ENCODE results near the gene ENOX1. TPM values are rescaled to one million over a fixed set of nuclear protein-coding genes. Genes with fewer than 3 reads are reported as not detected.
"Not testable (repeated sequence)": the region's sequence is repeated elsewhere in the genome, so short reads cannot be mapped to it uniquely, and the experiment has no call there.

Gene ENOX1
- total RNA-seq, 1 donor from 2014 or later: 0.71 TPM

DNA sequence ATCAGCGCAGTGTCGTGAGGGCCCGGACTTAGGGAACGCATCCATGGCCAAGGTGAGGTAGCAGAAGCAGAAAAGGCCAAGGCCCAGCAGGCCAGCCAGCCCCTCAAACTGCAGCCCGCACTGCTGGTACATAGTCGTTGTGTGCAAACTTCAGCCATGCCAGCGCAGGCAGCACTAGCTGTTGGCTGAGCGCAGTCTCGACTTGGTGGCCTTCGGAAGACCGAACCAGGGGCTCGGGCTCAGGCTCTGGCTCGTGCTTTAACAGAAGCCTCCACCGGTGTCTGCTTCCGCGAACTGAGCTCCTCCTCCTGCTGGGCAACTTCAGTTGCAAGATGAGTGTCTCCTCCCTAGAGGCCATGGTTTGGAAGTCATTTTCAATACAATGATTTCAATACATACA lies 605.9 kb downstream of the ENOX1 start:
- no peaks in the 10 kb centered on the region for H3K36me3 ChIP-seq (ENCODE audit: control insufficient read depth, insufficient read depth, low read length)
- DNase-seq (ENCODE audit: low read depth): no peak
- TF ChIP-seq, protein P1, sequence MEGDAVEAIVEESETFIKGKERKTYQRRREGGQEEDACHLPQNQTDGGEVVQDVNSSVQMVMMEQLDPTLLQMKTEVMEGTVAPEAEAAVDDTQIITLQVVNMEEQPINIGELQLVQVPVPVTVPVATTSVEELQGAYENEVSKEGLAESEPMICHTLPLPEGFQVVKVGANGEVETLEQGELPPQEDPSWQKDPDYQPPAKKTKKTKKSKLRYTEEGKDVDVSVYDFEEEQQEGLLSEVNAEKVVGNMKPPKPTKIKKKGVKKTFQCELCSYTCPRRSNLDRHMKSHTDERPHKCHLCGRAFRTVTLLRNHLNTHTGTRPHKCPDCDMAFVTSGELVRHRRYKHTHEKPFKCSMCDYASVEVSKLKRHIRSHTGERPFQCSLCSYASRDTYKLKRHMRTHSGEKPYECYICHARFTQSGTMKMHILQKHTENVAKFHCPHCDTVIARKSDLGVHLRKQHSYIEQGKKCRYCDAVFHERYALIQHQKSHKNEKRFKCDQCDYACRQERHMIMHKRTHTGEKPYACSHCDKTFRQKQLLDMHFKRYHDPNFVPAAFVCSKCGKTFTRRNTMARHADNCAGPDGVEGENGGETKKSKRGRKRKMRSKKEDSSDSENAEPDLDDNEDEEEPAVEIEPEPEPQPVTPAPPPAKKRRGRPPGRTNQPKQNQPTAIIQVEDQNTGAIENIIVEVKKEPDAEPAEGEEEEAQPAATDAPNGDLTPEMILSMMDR (IDR thresholded peaks at IDR 0.05; ENCODE audit: insufficient read depth, low read length, poor library complexity, severe bottlenecking): no peak
- H3K27me3 ChIP-seq (ENCODE audit: control insufficient read depth, insufficient read depth, low read length): no peaks in the 10 kb centered on the region
- no peak overlapping the region for H3K4me3 ChIP-seq (ENCODE audit: low read depth, low read length)

DNA sequence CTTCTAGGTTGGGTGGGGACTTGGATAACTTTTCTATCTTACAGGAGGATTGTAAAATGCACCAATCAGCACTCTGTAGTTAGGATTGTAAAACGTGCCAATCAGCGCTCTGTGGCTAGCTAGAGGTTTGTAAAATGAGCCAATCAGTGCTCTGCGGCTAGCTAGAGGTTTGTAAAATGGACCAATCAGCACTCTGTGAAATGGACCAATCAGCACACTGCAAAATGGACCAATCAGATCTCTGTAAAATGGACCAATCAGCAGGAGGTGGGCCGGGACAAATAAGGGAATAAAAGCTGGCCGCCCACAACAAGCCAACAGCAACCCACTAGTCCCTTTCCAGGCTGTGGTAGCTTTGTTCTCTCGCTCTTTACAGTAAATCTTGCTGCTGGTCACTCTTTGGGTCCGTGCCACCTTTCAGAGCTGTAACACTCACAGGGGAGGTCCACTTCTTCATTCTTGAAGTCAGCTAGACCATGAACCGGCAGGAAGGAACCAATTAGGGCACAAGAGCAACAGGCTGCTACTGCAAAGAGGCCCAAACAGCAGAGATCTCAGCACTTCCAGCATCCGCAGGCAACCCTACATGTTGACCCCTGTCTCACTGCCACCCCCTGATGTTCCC lies 606.6 kb downstream of the ENOX1 start:
- no peak for DNase-seq (ENCODE audit: low read depth)
- no peaks in the 10 kb centered on the region for H3K36me3 ChIP-seq (ENCODE audit: control insufficient read depth, insufficient read depth, low read length)
- no peak overlapping the region for H3K4me3 ChIP-seq (ENCODE audit: low read depth, low read length)
- H3K27me3 ChIP-seq (ENCODE audit: control insufficient read depth, insufficient read depth, low read length): no peaks in the 10 kb centered on the region
- TF ChIP-seq, protein P1 (IDR thresholded peaks at IDR 0.05; ENCODE audit: insufficient read depth, low read length, poor library complexity, severe bottlenecking): no peak

DNA sequence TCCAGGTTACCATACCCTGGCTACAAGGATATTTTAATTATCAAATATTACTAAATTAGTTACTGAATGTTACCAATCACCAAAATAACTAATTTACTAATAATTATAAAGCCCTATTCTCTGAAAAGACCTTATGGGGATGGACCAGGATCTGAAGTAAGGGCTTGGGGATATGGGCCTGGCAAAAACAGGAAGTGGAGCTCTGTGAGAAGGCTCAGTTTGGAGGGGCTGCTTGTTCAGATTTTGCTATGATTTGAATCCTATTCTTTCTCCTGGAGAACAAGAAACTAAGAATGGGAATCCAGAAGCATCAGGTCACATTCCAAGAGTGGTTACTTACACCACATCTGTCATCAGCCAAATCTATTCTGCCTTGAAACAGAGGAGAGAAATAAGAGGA lies 615.3 kb downstream of the ENOX1 start:
- Histone ChIP-seq H3K27me3 (ENCODE audit: control insufficient read depth, insufficient read depth, low read length) (no peaks in the 10 kb centered on the region), H3K36me3 (ENCODE audit: control insufficient read depth, insufficient read depth, low read length) (no peaks in the 10 kb centered on the region), H3K4me3 (ENCODE audit: low read depth, low read length) (no peak overlapping the region)
- DNase-seq (ENCODE audit: low read depth): no peak
- TF ChIP-seq, protein P1 (IDR thresholded peaks at IDR 0.05; ENCODE audit: insufficient read depth, low read length, poor library complexity, severe bottlenecking): no peak

DNA sequence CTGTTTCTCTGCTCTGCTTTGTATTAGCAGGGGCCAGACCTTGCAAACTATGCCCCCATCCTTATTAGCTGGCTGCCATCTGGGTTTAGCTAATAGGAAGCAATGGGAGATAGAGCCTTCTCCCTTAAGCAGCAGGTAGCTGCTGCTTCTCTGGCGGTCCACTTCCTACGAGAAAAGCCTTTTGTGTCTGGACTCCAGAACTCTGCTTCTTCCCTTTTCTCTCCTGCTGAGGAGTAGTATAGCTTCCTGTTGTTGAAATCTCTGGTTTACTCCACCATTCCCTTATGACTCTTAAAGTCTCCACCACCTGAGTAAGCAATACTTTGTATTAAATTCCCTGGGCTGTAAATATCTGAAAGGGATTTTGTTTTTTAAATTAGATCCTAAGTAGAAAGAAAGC lies 616.3 kb downstream of the ENOX1 start:
- Histone ChIP-seq H3K27me3 (ENCODE audit: control insufficient read depth, insufficient read depth, low read length) (no peaks in the 10 kb centered on the region), H3K4me3 (ENCODE audit: low read depth, low read length) (no peak overlapping the region), H3K36me3 (ENCODE audit: control insufficient read depth, insufficient read depth, low read length) (no peaks in the 10 kb centered on the region)
- TF ChIP-seq, protein P1 (IDR thresholded peaks at IDR 0.05; ENCODE audit: insufficient read depth, low read length, poor library complexity, severe bottlenecking): no peak
- DNase-seq (ENCODE audit: low read depth): no peak

DNA sequence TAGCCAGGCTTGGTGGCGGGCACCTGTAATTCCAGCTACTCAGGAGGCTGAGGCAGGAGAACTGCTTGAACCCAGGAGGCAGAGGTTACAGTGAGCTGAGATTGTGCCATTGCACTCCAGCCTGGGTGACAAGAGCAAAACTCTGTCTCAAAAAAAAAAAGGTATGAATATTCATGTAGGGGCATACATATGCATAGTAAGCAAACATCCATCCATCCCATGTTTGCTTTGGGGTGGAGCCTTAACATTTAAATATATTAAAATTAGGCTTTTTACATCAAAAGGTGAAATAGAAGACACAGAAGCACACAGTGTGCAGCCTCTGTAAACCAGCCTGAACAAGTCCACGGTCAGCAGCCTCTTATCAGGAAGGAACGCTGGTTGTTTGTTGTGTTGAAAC lies 618.3 kb downstream of the ENOX1 start:
- DNase-seq (ENCODE audit: low read depth); H3K36me3 ChIP-seq (ENCODE audit: control insufficient read depth, insufficient read depth, low read length); H3K27me3 ChIP-seq (ENCODE audit: control insufficient read depth, insufficient read depth, low read length); H3K4me3 ChIP-seq (ENCODE audit: low read depth, low read length): not testable (repeated sequence)

DNA sequence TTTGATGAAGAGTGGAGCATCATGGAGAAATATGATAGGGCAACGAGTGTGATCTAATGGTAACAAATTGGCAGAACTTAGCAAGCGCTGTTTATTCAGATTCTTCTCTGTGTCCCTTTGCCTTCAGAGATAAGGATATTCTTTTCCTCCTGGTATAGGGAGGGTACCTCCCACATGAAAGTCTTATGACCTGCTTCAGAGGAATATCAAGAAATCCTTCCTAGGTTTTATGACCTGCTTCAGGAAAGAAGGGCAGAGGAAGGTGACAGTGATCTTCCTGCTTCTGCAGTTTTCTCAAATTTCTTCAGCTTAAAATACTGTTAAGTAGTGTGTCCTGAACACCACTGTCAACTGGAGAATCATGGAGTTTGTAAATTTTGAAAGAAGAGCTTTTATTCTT lies 619.0 kb downstream of the ENOX1 start:
- Histone ChIP-seq H3K4me3 (ENCODE audit: low read depth, low read length) (no peak overlapping the region), H3K36me3 (ENCODE audit: control insufficient read depth, insufficient read depth, low read length) (no peaks in the 10 kb centered on the region), H3K27me3 (ENCODE audit: control insufficient read depth, insufficient read depth, low read length) (no peaks in the 10 kb centered on the region)
- TF ChIP-seq, protein P1 (IDR thresholded peaks at IDR 0.05; ENCODE audit: insufficient read depth, low read length, poor library complexity, severe bottlenecking): no peak
- DNase-seq (ENCODE audit: low read depth): no peak

Data from kidney epithelial cell (primary cell).